GM18505 (cell line): Measurements from ENCODE around the gene TRIL.

ENCODE experiments used
- ATAC-seq: cut with Tn5 transposase; IDR thresholded peaks from one replicate; pipeline ENCODE4 v1.9.1; 2021; ENCODE audit not compliant: unreplicated experiment
- POLR2A ChIP-seq: IDR thresholded peaks from 4 replicates; pipeline ENCODE4 v1.6.1; 2011; ENCODE audit warnings: borderline replicate concordance; ENCODE audit not compliant: insufficient read depth, insufficient read length; ENCODE audit errors: extremely low read depth

The TRIL gene

DNA sequence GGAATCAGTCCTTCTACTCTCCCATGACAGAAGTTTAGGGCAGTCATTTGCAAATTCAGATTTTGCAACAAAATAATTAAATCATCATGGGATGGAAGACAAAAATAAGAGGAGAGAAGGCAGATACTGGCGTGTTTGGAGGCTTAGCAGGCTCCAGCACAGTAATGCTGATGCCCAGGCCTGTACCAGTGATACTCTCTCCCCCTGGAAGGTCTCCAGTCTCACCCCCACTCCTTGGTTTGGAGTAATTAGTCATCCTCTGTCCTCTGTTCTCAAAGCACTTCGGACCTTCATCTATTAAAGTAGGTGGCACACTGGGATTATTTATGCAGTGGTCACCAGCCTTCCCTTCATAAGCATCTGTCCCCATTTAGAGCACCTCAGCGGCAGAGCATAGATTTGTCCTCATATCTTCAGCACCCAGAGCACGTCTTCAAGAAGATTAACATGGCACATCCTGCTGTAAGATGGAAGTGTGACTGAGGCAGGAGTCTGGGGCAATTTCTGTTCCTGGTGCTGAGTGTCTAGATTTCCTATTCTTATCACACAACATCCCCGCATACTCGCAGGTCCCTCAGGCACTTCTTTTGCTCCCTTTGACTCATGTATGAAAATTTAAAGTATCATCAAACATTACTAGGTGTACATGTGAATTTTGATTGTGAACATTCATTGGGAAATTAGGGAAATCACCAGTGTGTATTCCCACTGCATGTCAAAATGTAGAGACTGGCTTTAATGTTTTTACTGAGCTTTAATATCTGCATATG is 31.3 kb upstream of the TRIL start:
- no peak for ATAC-seq
- TF ChIP-seq POLR2A: no peak

DNA sequence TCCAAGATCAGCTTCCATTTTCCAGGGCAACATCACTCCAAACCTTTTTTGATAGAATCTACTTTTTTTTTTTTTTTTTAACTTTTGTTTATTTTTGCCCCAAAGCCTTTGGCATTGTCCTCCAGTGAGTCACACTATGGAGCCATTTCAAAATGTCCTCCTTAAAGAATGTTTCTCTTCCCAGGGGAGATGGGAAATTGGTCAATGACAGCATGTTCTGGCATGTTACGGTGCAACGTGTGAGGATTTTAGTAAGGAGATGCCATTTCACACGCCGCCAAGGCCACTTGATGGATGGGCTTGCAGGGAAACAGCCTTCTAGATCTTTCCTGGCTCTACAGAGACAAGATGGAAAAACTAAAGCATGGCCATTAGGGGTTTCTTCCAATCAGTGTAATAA is 30.7 kb upstream of the TRIL start:
- ATAC-seq: no peak
- TF ChIP-seq POLR2A: no peak

DNA sequence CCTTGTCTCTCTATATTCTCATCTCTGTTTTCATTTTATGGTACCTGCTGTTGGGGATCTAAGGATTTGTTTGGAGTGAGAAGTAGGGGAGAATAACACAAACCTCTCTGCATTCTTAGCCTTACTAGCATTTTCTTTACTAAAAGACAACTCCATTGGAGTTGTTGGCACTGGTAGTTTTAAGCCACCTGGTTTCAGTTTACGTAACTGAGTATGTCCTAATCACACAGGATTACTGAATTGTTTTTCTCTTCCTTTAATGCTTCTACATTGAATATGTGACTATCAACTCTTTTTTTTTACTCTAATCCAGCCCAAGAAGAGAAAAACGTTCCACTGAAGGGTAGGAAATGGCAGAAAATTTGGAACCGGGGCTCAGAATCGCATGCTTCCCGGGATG is 30.0 kb upstream of the TRIL start:
- no peak for ATAC-seq
- no peak for TF ChIP-seq POLR2A

DNA sequence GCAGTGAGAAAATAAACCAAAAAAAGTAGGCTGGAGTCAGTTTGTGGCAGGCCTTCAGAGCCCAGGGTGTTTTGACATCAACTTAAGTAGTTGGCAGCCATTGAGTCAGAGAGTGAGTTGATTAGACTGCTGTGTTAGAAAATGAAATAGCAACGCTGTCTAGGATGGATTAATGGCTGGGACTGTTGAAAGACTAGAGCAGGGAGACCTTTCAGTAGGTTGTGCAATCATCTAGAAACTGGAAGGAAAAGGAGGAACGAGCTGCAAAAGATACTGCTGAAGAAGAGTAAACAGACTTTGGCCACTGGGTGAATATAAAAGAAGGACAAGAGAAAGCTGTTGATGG is 28.6 kb upstream of the TRIL start:
- no peak for ATAC-seq
- no peak for TF ChIP-seq POLR2A

DNA sequence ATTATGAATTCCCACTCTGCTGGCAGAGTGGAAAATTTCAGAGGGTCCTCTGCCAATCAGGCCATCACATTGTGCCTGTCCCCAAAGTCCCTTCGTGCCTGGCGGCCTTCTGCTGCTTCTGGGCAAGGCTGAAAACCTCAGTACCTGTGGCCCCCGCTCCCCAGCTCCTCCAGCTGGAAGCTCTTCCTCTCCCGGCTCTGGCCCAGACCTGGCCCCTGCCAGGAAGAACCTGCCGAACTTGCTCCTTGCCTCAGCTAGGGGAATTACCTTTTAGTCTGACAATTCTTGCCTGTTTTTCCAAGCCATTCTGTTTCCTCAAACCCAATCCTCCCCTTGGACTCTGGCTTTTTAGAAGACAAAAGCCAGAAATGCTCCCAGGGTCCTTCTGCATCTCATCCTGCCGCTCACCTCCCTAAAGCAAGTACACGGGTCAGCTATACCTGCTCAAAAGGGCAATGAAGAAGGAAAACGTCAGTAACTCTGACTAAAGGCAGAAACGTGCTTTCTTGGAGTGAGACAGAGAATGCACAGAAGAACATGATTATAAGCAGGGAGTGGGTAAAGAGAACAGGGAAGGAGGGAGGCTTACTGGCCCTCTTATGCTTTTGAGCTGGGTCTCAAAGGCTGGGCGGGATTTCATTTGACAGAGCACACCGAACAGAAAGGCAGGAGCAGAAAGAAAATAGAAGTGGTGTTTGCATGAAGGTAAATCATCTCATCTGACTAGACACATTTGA is 28.1 kb upstream of the TRIL start:
- no peak for TF ChIP-seq POLR2A
- no peak for ATAC-seq

DNA sequence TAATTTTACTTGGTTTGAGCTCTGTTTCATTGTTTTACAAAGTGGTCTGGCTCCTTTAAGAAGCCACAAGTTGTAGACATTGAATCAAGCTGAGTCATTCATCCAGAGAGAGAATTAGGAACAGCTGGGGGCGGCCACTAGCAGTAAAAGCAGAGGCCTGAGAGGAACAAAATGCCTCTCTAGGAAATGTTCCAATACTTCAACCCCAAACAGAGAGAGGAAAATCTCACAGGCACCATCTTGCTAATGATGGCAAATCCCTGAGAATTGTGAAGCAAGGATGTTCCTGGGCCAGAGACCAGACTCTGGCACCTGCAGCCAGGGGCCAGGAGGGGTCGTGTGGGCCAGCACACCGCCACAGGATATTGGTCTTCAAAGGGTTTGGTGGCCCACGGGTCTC is 26.5 kb upstream of the TRIL start:
- TF ChIP-seq POLR2A: no peak
- ATAC-seq: no peak

DNA sequence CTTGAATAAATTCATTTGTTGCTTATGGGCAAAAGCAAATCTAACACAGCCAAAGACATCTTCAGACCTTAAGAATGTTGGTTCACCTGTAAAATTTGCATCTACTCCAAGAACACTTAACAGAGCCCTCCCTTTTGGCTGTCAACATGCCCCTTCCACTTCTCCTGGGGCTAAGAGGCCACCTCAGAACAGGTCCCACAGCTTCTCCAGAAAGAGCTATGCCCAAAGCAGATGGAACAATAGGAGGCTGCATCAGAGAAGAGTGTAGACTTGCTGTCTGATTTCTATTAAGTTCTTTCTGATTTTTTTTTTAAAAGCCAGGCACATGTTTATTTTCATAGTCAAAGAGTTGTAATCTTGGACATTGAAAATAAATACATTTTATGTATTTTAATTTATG is 26.1 kb upstream of the TRIL start:
- ATAC-seq: no peak
- no peak for TF ChIP-seq POLR2A

DNA sequence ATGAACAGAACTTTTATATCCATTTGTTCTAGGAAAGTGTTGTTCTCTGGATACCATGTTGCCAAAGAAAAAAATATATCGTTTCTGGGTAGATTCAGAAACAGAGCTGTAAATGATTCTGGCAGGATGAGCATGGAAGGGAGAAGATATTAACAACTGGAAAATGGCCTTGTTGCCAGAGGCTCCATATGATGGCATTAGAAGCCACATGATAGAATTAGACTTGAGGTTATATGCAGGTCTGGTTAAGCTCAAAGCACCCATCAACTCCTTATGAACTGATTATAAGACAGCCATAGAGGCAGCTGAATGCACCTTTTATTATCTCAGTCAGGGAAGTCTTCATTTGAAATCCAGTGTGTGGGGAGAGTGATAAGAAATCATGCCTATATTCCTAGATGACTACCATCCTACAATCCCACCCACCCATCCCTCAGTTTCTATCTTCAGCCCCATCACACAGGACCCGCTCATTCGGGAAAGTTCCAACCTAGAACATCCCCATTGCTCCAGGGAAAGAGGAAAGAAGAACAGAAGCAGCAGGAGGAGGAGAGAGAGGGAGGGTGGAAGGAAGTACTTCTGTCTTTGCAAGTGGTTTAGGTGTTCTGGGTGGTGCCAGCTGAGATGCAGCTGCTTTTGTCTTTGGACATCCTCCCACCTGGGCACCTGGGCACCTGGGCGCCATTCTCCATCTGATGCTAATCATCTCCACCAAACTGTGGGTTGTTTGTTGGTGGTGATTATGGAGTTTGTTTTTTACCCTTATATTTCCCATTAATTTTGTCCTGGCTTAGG is 25.5 kb upstream of the TRIL start:
- ATAC-seq: no peak
- TF ChIP-seq POLR2A: no peak

DNA sequence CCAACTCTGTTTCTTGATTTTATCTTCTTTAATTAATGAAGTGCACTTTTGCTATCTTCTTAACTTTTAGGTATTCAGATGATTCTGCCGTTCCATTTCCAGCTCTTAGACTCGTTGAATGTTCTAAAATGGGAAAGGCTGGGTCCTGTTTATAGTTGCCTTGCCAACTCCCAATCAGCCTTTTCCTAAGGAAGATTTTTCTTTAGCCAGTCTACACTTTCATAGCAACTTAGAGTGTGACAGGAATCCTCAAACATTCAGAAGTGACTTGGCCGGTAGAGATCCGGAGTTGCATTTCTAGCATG is 23.0 kb upstream of the TRIL start:
- ATAC-seq: no peak
- TF ChIP-seq POLR2A: no peak

DNA sequence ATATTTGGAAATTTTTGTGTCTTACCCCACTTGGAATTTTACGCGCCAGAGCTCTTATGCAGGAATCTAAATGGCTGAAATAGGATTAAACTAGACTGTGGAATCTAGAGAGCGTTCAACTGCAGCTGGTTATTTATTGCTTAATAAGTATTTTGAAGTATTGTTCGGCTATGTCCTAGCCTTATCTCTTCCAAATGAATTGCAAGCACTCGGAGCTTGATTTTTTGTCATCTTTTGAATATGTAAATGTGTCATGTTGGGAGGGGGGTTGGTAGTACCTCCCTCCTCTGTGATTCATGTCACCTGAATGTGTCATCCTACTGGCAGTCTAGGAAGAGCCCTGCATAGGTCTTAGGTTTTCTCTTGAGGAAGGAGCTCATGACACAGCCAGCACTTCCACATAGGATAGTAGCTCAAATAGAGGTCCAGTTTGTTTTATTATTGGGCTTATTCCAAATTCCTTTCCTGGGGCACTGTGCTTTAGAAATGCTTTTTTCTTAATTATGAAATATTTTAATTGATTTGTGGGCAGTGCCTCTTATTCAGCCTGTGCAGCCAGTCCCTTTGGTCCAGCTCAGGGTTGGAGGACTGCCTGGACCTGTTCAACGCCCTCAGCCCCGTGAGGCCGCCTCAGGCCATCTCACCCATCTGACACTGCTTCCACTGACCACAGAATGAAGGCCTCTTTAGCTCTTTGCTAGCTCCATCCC is 22.5 kb upstream of the TRIL start:
- no peak for TF ChIP-seq POLR2A
- no peak for ATAC-seq

DNA sequence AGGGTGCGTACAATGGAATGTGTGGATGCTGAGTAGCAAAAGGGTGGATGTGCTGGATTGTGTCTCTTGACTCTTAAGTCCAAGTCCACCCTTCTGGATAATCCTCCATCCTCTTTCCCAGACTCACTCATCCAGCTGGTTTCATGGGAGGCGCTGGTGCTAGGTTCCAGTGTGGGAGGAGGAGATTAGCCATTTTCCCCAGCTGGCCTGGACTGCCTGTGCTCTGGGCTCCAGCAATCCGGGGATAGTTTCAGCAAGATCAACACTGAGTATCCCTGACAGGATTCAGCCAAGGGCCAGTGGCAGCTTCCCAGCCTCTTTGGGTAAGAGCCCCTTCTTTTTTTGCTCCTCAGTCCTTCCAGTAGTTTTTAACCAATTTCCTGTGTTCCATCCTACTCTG is 21.6 kb upstream of the TRIL start:
- ATAC-seq: no peak
- TF ChIP-seq POLR2A: no peak

DNA sequence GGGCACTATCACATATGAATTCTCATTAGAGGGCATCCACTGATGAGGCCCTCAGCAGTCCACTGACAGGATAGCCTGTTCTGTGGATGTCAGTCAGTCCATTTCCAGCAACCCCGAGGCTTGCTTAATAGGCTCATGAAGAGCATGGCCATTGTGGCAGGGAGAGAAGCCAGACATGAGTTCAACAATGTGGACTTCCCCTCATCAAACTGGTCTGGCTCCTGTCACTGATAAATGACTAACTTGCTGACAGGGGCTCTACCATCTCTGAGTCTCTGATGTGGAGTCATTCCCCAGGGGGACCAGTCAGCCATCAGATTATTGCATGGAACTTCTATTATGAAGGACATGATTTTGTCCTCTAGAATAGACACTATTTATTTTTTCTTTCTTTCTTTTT is 19.8 kb upstream of the TRIL start:
- no peak for ATAC-seq
- no peak for TF ChIP-seq POLR2A

DNA sequence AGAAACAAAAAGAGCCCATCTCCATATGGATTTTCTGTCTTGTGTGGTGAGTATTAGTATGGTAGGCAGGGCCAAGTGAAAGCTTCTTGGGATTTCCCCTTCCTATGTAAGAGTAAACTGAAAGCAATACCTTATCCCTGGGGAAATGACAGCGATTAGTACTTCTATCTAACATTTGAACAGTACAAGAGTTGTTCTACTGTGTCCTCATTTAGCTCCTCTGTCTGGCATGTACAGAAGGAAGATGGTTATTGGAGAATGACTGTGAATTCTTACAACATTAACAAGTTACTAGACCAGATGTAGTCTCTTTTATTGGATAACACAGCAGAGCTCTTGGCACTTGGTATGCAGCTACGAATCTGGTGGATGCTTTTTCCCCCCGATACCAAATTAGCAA is 17.9 kb upstream of the TRIL start:
- no peak for TF ChIP-seq POLR2A
- no peak for ATAC-seq
